ENCODE measurements around the gene RSPH3. TPM values are rescaled to one million over a fixed set of nuclear protein-coding genes. Genes with fewer than 3 reads are reported as not detected.
"Not testable (repeated sequence)": the region's sequence is repeated elsewhere in the genome, so short reads cannot be mapped to it uniquely, and the experiment has no call there.

RSPH3 gene
- total RNA-seq, 1 experiment from 2014 or later = 24.7 TPM

DNA sequence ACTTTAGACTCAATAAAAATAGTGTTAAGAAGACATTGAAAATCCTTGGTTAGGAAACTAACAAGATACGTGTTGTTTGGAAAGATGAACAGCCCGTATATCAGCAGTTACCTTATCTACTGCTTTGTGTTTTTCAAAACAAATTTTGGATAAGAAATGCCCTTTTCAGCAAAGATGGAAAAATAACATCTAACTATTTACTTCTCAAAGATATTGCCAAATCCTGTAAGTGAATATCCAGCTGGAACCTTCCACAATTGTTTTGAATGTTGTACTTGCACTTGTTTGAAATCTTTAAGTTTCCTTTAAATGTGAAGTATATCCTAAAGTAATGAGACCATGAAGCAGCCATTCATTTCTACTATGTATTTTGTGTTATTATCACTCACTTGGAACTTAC, 30.2 kb upstream of the RSPH3 start:
- ATAC-seq = no peak
- H3K36me3 ChIP-seq (ENCODE audit: control insufficient read depth in 1 of 2, insufficient read depth in 2 of 2, low read length in 2 of 2) = no peaks in the 10 kb centered on the region
- BruUV-seq (replicated peaks) = no TSS peak
- no peaks in the 10 kb centered on the region for H3K4me1 ChIP-seq (ENCODE audit: control insufficient read depth in 1 of 2, insufficient read depth in 2 of 2, low read length in 2 of 2)
- CTCF ChIA-PET = no interaction called here
- H3K9ac ChIP-seq (ENCODE audit: low read length) = no peak overlapping the region
- H3K4me2 ChIP-seq (ENCODE audit: low read length) = no peak overlapping the region
- H4K20me1 ChIP-seq (ENCODE audit: insufficient read depth) = no peaks in the 10 kb centered on the region
- H3K4me3 ChIP-seq (replicated peaks in 1 of 2; ENCODE audit: low read depth in 1 of 2, low read length in 2 of 2) = no peak overlapping the region
- no peak overlapping the region for H2AFZ ChIP-seq (ENCODE audit: low read depth, low read length, poor library complexity, severe bottlenecking)
- no peaks in the 10 kb centered on the region for H3K9me3 ChIP-seq (ENCODE audit: control insufficient read depth in 1 of 2, insufficient read depth in 1 of 2, low read depth in 1 of 2, low read length in 2 of 2)
- H3K27me3 ChIP-seq (ENCODE audit: insufficient read depth, low read length) = no peaks in the 10 kb centered on the region
- DNase-seq (ENCODE audit: low read depth, low spot score) = no peak
- no peak overlapping the region for H3K27ac ChIP-seq (ENCODE audit: low read depth, low read length)
- intact Hi-C loops (cut with micrococcal nuclease) = no loop called here
- TF ChIP-seq, protein P1, sequence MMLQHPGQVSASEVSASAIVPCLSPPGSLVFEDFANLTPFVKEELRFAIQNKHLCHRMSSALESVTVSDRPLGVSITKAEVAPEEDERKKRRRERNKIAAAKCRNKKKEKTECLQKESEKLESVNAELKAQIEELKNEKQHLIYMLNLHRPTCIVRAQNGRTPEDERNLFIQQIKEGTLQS (IDR thresholded peaks at IDR 0.05) = no peak
- no peak for TF ChIP-seq SRF (IDR thresholded peaks at IDR 0.05; ENCODE audit: low read depth)
- TF ChIP-seq, protein P2, sequence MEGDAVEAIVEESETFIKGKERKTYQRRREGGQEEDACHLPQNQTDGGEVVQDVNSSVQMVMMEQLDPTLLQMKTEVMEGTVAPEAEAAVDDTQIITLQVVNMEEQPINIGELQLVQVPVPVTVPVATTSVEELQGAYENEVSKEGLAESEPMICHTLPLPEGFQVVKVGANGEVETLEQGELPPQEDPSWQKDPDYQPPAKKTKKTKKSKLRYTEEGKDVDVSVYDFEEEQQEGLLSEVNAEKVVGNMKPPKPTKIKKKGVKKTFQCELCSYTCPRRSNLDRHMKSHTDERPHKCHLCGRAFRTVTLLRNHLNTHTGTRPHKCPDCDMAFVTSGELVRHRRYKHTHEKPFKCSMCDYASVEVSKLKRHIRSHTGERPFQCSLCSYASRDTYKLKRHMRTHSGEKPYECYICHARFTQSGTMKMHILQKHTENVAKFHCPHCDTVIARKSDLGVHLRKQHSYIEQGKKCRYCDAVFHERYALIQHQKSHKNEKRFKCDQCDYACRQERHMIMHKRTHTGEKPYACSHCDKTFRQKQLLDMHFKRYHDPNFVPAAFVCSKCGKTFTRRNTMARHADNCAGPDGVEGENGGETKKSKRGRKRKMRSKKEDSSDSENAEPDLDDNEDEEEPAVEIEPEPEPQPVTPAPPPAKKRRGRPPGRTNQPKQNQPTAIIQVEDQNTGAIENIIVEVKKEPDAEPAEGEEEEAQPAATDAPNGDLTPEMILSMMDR (IDR thresholded peaks at IDR 0.05 in 2 of 3, conservative IDR thresholded peaks at IDR 0.05 in 1 of 3; ENCODE audit: borderline replicate concordance in 1 of 3, insufficient read depth in 1 of 3, low read depth in 2 of 3, low read length in 2 of 3) = no peak
- no peaks in the 10 kb centered on the region for H3K9me2 ChIP-seq (ENCODE audit: insufficient read depth)
- POLR2A ChIA-PET = no interaction called here
- RAD21 ChIA-PET (ENCODE audit: low non-redundant PET in 1 of 2, low total read pairs in 2 of 2, uncharacterized antibody in 2 of 2, unreplicated experiment in 2 of 2) = no interaction called here
- no peaks in the 10 kb centered on the region for H3K79me2 ChIP-seq (ENCODE audit: insufficient read depth, low read length)

DNA sequence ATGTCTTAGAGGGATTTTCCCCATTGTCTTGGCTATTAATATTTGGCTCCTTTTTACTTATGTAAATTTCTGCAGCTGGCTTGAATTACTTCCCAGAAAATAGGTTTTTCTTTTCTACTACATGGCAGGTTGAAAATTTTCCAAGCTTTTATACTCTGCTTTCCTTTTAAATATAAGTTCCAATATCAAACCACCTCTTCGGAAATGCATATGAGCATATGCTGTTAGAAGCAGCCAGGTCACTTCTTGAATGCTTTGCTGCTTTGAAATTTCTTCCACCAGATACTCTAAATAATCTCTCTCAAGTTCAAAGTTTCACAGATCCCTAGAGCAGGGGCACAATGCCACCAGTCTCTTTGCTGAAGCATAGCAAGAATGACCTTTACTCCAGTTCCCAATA, 25.2 kb upstream of the RSPH3 start:
- H4K20me1 ChIP-seq (ENCODE audit: insufficient read depth); DNase-seq (ENCODE audit: low read depth, low spot score); intact Hi-C loops (cut with micrococcal nuclease); H3K9ac ChIP-seq (ENCODE audit: low read length); H3K79me2 ChIP-seq (ENCODE audit: insufficient read depth, low read length); H3K4me1 ChIP-seq (ENCODE audit: control insufficient read depth in 1 of 2, insufficient read depth in 2 of 2, low read length in 2 of 2); H3K4me2 ChIP-seq (ENCODE audit: low read length); H3K36me3 ChIP-seq (ENCODE audit: control insufficient read depth in 1 of 2, insufficient read depth in 2 of 2, low read length in 2 of 2); H3K27me3 ChIP-seq (ENCODE audit: insufficient read depth, low read length); CTCF ChIA-PET; H3K27ac ChIP-seq (ENCODE audit: low read depth, low read length); H3K4me3 ChIP-seq (replicated peaks in 1 of 2; ENCODE audit: low read depth in 1 of 2, low read length in 2 of 2); H3K9me3 ChIP-seq (ENCODE audit: control insufficient read depth in 1 of 2, insufficient read depth in 1 of 2, low read depth in 1 of 2, low read length in 2 of 2); RAD21 ChIA-PET (ENCODE audit: low non-redundant PET in 1 of 2, low total read pairs in 2 of 2, uncharacterized antibody in 2 of 2, unreplicated experiment in 2 of 2); H3K9me2 ChIP-seq (ENCODE audit: insufficient read depth); ATAC-seq; BruUV-seq (replicated peaks); POLR2A ChIA-PET; H2AFZ ChIP-seq (ENCODE audit: low read depth, low read length, poor library complexity, severe bottlenecking): not testable (repeated sequence)

Data from HCT116 (cell line).